Measurements from ENCODE around the gene LRRC8B.

GRCh38 chr1:89489047-89489729 is 35.4 kb upstream of the LRRC8B start:
- TF ChIP-seq CTCF (optimal IDR thresholded peaks at IDR 0.05 in 1 of 3, IDR thresholded peaks at IDR 0.05 in 1 of 3, conservative IDR thresholded peaks at IDR 0.05 in 1 of 3; ENCODE audit: extremely low read depth in 1 of 3, insufficient read depth in 2 of 3, low read length in 3 of 3) (no peak), EZH2 (IDR thresholded peaks at IDR 0.05; ENCODE audit: low read length) (no peak)
